T47D (cell line): ENCODE data around the gene CEACAM5.
"Not testable (repeated sequence)": the region's sequence is repeated elsewhere in the genome, so short reads cannot be mapped to it uniquely, and the experiment has no call there.

Experiments used
- DNase-seq, 2 experiments: peaks; one replicate each; pipeline versions ENCODE4 v3.0.0 to v3.0.0-alpha.2; 2011 to 2012; ENCODE audit warnings: low read depth in 1 of 2, low spot score in 1 of 2
- JUND ChIP-seq: IDR thresholded peaks from 2 replicates; pipeline ENCODE4 v1.6.1; 2012; ENCODE audit warnings: low read depth
- in situ Hi-C: cut with HindIII; loops from 2 replicates; pipeline ENCODE4 v1.10.0; 2016; ENCODE audit warnings: low sequenced_read_pairs, low pct_unique_long_range_greater_than_20kb

The CEACAM5 gene

DNA sequence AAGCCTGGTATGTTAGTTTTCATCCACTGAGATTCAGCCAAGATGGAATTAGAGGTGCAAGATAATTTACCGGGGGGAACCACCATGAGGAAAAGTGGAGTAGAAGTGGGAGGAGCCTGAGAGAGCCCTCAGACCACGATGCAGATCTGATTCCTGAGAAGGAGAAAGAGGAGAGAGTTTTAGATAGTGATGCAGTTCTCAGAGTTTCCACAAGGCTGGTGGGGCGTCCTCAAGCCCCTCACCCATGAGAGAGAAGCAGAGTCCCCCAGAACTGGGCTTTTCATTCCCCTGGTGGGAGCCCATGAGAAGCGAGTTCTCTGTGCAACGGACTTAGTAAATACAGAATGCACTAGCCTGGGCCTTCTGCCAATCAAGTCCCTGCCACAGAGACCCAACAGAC is 18.1 kb downstream of the CEACAM5 start:
- no peak for TF ChIP-seq JUND
- DNase-seq, result no peak
- in situ Hi-C loops, result no loop called here

DNA sequence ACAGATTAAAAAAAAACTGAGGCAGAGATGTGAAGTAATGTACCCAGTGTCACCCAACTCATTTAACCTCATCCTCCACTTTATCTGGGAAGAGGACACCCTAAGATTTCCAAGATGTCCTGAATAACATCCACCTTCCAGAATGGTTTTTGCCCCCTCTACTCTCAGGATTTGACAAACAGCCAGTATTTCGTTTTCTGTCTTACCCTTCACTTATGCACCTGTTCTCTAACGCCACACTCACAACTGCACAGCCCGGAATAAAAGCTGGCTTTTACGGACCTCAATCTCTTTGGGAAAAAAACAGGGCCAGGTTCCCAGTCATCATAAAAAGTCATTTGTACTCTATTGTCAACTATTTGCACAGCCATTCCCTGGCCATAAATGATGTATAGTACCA is 25.7 kb downstream of the CEACAM5 start:
- TF ChIP-seq JUND, result no peak
- in situ Hi-C loops, result no loop called here
- no peak for DNase-seq

DNA sequence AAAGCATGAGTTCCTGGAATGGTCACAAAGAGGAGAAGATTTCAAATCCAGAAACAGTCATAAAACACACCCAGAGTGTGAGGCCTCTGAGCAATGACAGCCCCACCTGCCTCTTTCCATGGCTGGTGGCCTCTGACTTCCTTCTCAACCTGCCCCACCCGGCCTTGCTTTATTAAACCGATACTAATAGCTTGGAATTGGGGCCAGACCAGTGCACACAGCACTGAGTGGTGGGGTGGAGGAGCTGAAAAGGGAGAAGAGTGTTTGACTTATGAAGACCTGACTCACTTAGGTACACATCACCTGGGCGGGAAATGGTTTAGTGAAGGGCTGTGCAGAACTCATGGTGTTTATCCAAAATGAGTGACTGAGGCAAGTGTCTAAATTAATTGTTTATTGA is 26.2 kb downstream of the CEACAM5 start:
- in situ Hi-C loops, result no loop called here
- TF ChIP-seq JUND, result no peak
- DNase-seq, result no peak

DNA sequence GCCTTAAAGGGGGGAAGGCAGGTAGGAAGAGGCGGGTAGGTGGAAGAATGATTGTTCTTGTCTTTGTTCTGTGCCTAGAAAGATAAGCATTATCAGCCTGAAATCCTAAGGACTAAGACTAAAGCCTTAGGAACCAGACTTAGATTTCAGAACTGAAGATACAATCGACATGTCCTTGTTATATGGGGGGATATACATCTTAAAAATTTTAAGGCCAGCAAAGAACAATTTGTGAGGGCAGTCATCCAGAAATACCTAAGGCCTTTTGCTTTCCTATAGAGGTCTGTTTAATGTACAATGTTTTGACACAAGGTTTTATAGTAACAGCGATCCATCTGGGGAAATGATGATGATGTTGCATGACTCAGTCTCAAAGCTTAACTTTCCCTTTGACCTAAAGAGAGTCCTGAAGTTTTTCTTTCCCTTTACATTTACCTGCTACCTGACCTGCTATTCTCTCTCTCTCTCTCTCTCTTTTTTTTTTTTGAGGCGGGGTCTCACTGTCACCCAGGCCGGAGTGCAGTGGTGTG is 26.7 kb downstream of the CEACAM5 start:
- no peak for DNase-seq
- TF ChIP-seq JUND, result no peak
- in situ Hi-C loops, result no loop called here

DNA sequence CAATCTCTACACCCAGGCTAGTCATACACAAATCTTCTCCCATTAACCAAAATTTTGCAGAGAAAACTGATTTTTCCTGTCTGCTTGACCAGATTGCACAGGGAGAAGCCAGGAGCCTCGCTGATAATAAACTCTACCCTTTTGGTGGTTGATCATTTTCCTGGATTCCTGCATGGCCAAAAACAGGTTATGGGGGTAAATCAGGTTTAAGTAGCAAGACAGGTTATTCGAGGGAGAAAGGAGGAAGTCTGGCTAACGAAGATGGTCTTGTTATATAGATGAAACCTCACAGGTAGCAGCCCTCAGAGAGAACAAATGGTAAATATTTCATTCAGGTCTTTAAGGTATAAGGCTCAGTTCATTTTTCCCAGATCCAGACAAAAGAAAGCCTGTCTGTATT is 30.9 kb downstream of the CEACAM5 start:
- peak in 1 of 2 experiments; percentile 64 for DNase-seq
- TF ChIP-seq JUND, result no peak
- in situ Hi-C loops, result no loop called here

DNA sequence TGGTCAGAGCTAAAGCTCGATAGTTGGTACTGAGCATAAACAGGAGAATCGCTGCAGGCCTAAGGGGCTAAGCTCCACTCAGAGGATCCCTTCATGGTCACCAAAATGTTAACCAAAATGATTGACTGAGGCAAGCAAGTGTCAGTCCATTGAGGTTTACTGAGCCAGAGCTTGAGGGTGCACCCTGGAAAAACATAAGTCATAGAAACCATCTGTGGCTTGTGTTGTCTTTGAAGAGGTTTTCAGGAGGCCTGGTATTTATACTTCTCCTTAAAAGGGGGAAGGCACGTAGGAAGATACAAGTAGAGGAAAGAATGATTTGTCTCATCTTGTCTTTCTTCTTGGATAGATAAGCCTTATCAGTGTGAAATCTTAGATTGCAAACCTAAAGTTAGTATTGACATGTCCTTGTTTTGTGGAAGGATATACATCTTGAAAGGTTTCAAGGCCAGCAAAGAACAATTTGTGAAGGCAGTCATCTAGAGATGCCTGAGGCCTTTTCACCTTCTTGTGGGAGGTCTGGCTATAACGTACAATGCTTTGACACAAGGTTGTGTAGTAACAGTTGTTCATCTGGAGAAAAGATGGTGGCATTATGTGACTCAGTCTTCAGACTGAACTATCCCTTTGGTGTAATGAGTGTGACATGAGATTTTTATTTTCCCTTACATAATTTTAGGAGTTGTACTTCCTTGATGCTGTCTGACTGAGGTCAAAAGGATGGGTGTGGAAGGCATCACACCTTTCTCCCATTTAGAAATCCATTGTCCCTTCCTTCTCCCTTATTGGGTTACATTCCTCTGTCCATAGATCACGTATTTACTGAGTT is 32.2 kb downstream of the CEACAM5 start:
- in situ Hi-C loops, result no loop called here
- no peak for DNase-seq
- no peak for TF ChIP-seq JUND

DNA sequence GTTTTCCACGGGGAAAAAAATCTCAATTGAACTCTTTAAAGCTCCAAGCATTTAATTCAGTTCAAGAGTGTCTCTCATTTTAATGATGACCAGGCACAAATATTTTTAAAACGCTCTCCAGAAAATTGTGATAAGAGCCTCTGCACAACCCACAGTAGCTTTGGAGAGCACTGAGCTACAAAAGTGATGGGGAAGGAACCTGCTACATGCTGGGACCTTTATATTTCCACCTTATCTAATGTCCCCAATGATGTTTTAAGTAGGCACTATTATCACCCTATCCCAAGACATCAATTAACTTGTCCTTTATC is 32.8 kb downstream of the CEACAM5 start:
- TF ChIP-seq JUND, result no peak
- no peak for DNase-seq
- in situ Hi-C loops, result no loop called here

DNA sequence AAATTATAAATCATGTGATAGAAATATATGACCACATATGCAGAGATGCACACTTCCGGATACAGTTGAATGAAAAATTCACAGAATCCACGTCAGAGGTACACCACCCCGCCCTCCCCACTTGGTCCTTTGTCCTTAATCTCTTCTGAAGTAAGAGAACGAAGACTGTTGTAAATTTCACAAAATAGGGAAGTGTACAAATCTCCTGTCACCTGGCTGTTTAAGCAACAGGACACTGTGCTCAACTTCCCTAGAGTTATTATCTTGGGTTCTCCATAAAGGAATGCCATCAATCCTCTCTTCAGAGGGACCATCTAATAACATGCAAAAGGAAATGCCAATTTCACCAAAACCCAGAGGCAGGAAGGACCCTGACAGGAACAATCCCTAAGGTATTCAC is 36.4 kb downstream of the CEACAM5 start:
- DNase-seq, result no peak
- TF ChIP-seq JUND, result no peak
- in situ Hi-C loops, result no loop called here

DNA sequence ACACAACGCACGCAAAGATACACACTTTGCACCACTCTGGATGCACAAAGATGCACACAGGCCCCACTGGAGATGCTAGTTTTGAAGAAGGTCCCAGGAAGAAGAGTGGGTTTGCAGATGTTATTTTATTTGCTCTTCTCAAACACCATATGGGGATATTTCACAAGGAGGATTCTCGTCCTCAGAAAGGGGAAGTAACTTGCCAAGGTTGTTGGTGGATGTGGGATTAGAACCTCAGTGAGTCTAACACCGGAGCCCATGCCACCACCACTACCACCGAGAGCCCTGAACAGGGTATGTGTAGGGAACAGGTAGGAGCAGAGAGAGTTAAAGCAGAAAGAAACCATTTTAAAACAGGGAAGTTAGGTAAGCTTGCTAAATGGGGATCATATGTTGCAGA is 37.3 kb downstream of the CEACAM5 start:
- TF ChIP-seq JUND, result no peak
- in situ Hi-C loops, result no loop called here
- no peak for DNase-seq

DNA sequence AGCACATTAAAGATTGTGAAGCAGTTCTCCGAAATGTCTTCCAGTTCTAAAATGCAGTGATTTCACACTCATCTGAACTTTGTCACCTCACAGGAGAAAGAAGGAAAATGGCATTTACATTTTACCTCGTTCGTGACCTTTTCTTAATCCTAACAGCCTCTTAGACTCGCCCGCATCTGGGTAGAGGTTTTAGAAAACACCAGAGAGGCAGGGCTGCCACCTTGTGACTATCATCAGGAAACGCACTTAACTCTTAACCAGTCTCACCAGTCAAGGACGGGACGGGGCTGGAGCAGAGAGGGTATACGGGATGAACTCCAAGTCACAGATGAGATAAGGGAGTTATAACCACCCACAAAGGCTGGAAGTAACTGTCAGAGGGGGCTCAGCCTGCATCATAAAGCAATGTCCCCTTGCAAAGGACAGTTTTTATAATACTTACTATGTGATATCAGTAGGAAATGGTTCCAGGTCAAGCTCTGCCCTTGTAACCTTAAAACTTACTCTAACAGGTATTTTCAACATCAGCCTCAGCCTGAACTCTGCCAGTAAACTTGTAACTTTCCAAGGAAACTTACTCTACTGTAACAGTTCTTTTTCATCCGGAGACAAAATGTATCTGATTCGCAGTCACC is 38.3 kb downstream of the CEACAM5 start:
- in situ Hi-C loops, result no loop called here
- peak; percentile 11 to 75 for DNase-seq
- TF ChIP-seq JUND, result no peak

DNA sequence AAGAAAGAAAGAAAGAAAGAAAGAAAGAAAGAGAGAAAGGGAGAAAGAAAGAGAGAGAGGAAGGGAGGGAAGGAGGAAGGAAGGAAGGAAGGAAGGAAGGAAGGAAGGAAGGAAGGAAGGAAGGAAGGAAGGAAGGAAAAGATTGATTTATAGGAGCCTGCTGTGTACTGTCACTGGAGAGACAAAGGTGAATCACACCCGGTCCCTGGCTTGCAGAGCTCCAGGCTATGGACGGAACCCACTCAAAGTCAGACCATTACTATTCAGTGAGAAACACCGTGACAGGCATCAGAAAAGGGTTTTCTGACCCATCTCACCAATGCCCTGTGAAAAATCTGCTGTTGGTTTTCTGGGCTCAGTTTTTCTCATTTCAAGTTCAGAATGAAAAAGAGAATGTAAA is 39.6 kb downstream of the CEACAM5 start:
- no peak for DNase-seq
- TF ChIP-seq JUND, result no peak
- in situ Hi-C loops, result no loop called here

DNA sequence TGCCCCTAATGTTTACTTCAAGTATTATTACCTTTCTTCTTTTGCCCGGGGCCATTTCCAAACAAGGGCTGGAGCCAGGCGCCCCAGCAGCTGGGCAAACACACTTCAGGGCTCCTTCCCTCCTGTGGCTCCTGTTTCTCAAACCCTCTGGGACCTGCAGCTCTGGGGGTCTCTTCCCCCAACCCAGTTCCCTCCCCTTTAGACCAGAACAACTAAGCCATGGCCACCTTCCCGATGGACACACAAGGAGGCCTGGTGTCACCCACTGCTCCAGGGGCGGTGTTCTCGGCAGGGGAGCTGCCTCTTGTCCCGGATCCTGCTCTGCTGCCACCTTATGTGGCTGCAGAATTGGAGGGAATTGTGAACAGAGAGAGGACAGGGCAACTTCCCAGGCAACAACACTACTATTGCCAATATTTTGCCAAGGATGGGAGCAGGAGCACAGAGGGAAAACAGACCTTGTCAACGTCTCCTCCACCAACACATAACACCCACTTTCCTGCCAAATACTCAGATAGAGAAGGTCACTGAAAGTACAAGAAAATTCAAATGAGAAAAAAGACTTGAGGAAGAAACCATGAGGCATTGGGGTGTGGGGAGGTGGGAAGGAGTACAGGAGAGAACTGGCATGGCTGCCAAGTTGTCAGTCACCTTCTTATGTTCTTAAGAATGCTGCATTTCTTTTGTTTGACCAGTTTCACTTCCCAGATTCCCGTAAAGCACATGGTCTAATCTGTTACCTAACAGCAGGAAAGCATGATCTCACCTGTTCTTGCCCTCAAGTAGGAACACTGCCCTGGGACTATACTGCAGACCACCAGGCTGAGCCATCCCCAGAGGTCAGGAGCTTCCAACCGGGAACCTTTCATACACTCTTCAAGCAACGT is 42.1 kb downstream of the CEACAM5 start:
- in situ Hi-C loops, result not testable (repeated sequence)
- peak in 1 of 2 experiments; percentile 73 for DNase-seq

DNA sequence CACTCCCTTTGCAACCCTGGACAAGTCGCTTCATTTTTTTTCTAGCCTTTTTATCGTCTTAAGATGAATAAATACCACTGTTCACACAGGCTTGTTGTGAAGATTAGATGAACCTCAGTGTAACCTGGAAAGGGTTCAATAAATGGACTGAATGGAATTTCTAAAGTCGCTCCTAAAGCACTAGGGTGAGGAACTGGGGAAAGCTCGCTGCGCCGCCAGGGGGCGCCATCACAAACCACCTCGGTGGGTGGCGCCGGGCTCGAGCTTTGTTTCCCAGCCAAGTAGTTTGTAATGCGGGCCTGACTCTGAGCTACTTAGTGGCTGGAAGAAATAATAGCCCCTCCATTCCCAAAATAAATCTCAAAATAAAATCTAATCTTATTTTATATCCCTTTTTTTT is 44.7 kb downstream of the CEACAM5 start:
- in situ Hi-C loops, result no loop called here
- DNase-seq, result peak; percentile 14 to 75
- no peak for TF ChIP-seq JUND
